DMS 273 (cell line): ENCODE results near the gene OSGEP.
A peak's percentile ranks its signal among the peaks of the same experiment; 100 is the strongest.

Source experiments
- DNase-seq: peaks from one replicate; lab custom pipeline; 2025; ENCODE audit not compliant: unreplicated experiment; lab: John Stamatoyannopoulos, UW

The OSGEP gene

DNA sequence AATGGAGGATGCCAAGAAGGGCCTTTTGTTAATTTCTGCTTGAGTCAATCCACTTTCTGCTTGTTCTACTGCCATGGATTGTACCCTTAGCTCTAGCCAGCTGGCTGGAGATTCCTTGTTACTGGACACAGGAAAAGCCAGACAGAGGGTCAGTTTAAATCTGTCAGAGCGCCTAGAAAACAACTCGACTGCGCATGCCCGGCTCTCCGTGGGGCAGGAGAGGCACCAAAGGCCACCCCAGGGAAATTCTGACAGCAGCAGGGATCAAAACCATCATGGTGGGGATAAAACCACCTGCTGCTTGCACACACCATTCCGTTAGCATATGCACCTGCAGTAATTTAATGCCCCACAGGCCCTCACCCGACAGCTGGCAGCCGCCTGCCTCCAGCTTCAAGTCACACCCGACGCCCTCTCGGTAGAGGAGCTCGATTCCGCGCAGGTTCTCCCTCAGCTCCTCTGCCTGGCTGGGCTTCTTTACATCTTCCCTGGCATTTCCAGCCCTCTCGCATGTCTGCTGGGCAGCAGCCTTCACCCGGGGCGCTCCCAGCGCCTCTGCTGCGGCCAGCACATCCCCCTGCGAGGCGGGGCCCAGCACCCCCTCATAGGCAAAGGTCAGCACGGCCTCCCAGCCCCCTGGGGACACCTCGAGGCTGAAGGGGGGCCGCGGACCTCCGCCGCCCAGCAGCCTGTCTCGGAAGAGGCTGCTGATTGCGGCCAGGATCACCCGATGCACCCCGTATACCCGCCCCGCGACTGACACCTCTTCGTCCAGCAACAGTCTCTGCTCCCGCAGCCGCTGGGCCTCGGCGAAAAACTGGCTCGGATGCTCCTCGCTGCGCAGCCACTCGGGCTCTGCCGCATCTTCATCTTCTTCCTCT is 19.7 kb downstream of the OSGEP start:
- DNase-seq = peak; percentile 59

DNA sequence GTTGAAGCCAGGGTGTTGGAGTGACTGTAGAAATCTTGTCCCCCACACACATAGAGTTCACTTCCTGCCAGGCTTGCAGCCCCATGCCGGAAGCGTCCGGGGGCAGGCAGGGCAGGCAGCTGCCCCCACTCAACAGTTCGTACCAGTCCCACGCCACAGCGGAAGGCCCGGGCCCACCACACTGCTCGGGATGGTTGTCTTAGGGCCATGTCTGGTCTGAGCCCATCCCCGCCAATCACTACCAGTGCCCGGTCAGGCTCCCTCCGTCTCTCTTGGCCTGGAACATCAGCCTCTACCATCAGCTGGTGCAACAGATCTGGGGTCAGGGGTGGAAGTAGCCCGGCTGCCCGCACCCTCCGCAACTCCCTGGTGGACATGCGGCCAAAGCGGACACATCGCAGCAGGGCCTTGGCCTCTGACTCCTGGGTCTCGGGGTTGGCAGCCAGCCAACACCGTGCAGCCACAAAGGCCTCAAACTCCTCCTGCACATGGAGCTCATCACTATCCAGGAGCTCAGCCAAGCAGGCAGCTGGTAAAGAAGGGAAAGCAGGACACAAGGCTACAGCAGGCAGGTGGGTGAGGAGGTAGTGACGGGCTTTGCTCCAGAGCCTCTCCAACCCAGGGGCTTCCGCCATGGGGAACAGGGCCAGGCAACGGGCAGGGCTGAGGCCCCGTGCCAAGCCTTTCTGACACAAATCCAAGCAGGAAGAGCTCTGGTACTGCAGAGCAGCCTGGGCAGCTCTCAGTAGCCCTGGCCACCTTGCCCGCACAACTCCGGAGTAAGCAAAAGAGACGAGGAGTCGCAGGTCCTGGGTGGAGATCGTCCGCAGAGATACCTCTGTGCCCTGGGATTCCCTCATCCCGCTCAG is 24.6 kb downstream of the OSGEP start:
- DNase-seq = peak; percentile 51

GRCh38 chr14:20428802-20429201 is 25.8 kb downstream of the OSGEP start:
- DNase-seq = no peak

GRCh38 chr14:20428010-20428365 is 26.6 kb downstream of the OSGEP start:
- DNase-seq = no peak

- no peak for DNase-seq
Observed at GRCh38 chr14:20427231-20428009, 27.2 kb downstream of the OSGEP start.

DNA sequence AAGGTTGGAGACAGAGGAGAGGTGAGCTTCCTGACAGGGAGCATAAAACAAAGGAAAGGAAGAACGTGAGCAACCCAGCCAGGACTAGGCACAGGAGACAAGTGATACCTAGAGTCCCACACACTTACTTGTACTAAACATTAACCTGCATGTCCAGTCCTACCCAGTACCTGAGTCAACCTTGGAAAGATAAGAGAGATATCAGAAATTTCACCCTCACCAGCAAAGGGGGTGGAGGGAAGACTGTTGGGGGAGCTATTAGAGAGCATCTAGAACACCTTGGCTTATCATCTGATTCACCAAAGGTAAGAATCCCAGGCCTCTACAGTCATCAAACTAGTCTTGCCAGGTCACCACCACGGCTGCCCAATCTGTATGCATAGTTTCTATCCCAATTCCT is 29.8 kb downstream of the OSGEP start:
- DNase-seq = no peak

DNA sequence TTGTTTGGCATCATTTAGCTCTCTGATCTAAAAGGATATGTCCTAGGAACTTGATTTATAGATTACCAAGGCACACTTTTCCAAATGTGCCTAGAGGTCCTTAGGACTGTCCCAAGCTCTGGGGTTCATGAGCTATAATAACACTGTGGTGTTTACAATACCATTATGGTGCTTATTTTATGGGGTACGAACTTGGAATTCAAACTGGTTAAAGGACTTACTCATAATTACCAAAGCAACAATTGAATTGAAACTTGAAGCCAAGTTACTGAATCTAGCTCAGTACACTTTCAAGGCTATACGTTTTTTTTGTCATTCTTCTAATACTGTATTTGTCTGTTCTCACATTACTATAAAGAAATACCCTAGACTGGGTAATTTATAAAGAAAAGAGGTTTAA is 31.7 kb downstream of the OSGEP start:
- DNase-seq = no peak

DNA sequence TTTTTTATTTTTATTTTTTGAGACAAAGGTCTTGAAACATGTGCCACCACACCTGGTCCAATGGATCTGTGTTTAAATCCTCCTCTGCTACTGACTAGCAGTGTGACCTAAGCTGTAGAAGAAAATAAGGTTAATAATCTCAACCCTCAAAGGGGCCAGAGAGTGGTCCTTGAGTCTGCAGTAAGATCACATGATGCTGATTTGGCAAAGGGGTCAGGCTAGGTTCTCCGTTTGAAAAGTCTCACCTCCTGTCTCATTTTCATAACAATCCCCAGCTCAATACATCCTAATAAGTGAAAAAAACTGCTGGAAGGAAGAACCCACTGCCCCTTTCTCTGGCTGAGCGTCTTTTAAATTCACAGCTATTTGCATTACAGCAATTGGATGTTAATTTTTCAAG is 33.3 kb downstream of the OSGEP start:
- DNase-seq = no peak

DNA sequence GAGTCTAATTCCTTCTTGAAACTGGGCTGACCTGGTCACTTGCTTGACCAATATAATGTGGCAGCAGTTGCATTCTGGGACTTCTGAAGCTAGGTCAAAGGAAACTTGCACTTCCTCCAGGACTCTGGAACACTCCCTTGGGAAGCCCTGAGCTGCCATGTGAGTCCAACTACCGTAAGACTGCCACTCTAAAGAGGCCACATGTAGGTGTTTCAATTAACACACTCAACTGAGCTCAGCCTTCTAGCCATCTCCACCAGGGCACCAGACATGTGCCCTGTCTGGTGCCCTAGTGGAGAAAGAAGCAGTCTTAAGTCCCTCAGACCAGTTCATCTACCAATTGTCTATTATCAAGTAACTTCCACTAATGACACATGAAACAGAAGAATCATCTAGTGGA is 35.2 kb downstream of the OSGEP start:
- DNase-seq = no peak

DNA sequence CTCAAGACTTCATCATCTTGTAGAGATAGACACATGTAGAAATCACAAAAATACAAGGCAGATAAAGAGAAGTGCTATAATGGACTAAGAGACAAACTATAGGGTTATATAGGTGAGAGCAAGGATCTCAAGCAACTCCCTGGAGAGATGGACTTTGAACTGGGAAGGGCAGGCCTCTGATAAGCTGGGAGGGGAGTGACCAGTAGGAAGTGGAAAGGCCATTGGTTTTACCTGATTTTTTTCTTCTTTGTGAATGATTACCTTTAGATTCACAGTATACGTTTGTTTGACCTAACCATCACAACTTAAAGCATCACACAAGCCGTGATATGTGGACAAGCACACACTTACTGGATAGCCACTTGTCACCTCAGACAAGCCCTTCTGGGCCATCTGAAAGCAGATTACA is 36.1 kb downstream of the OSGEP start:
- no peak for DNase-seq

DNA sequence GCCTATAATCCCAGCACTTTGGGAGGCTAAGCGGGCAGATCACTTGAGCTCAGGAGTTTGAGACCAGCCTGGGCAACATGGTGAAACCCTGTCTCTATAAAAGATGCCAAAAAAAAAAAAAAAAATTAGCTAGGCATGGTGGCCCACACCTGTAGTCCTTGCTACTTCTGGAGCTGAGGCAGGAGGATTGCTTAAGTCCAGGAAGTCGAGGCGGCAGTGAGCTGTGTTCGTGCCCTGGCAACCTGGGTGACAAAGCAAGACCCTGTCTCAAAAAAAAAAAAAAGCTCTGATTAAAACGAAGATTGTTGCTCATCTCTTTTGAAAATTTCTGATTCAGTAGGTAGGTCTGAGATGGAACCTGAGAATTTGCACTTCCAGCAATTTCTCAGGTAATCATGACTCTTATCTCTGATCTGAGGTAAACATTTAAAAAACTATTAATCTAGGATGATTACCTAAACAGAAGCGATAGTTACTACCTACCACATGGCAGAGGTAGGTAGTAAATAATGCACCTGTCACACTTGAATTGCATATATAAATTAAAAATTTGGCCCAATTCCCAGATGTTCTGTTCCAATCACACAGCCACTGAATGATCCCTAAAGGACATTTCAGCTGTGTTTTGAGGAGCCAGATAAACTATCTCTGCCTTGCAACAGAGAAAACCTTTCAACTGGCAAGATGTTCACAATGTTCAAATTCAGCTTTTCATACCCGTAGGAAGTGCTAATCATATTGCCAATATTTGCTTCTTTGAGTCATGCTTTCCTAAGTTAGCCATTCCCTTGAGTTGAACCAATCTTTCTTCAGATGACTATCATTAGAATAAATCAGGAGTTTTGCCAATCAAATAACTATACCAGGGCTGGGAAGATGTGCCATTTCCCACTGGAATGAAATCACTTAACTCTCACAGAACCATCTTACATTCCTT is 37.1 kb downstream of the OSGEP start:
- DNase-seq = no peak

- DNase-seq = no peak
Observed at GRCh38 chr14:20416223-20416622, 38.4 kb downstream of the OSGEP start.

DNA sequence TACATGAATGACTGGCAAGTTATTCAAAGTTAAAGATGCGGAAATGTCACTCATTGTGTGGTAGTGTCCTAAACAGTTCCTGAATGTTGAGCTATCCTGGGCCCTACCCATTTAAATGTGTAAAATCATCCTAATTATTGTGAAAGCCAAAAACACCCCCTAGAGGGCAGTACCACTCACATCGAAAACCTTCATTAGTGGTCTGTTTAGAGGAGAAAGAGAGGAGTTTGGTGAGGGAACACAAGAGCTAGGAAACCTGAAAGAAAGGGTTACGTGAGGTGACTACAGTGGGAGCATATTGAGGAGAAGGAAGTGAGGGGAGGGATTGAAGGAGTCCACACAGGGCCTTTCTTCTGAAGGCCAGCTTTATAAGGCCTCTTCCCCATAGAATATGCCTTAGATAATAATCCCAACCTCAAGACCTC is 38.8 kb downstream of the OSGEP start:
- DNase-seq = peak; percentile 81

GRCh38 chr14:20413744-20414082 is 40.9 kb downstream of the OSGEP start:
- DNase-seq = peak; percentile 49

DNA sequence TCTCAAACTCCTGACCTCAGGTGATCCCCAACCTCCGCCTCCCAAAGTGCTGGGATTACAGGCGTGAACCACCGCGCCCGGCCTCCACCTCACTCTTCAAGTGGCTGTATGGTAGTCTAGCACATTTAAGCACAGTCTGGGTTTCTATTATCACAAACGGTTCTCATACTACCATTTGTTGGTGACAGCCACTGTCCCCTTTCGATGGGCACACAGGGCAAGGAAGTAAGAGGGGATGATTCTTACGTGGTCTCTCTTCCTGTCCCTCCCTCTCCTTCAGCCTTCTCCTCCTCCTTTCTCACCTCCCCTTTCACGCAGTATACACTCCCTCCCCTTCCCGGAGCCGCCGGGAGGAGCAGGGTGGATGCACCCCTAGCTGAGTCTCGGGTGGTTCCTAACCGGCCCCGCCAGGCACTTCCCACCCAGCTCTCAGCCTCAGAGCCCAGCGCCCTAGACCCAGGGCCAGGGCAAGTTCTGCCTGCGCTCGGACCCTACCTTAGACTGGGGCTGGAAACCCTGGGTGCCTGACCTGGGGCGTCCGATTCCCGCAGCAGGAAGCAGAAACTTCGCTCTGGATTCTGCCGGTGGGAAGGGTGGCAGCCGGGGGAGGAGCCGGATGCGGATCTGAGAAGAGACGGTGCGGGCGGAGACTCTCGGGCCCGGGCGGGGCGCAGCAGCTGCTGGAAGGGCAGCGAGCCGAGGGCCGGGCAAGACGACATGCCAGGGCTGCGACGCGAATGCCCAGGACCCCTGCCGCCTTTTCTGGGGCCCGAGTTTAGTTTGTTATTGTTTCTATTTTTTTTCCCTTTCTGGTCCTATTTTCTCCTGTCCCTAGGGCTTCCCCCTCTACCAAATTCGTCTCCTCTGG is 41.5 kb downstream of the OSGEP start, which contains the start of gene TEP1:
TEP1 (minus strand) TSS at position 626 of the 868 bp plus-strand sequence. CDS start 5,062 bp downstream, outside the sequence.
- peak; percentile 93 for DNase-seq

DNA sequence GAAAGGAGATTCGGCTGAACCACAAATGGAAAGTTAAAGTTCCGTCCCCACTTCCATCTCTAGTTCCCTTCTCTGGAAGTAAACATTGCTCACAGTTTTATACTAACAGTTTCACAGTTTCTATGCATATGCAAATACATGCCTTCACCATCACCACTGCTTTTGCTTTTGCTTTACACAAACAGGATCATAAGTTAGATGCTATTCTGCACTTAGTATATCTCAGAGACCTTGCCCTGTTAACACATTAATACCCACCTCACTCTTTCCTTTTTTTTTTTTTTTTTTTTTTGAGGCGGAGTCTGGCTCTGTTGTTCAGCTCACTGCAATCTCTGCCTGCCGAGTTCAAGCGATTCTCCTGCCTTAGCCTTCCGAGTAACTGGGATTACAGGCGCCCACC is 42.2 kb downstream of the OSGEP start:
- no peak for DNase-seq

DNA sequence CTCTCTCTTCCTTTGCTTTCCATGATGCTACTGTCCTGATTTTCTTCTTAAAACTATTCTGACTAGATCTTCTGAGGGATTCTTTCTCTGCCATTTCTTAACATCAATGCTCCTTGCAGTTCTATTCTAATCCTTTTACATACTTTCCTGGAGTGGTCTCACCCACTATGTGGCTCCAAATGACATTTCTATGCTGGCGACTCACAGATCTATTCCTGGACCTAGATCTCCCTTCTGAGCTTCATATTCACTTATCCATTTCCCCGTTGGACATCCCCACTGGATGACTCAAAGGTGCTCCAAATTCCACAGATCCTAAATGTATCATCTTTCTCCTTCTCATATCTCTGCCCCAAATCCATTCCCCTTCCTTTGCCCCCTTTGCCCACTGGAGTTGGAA is 45.4 kb downstream of the OSGEP start:
- DNase-seq = no peak

GRCh38 chr14:20403521-20403920 is 51.1 kb downstream of the OSGEP start:
- no peak for DNase-seq

DNA sequence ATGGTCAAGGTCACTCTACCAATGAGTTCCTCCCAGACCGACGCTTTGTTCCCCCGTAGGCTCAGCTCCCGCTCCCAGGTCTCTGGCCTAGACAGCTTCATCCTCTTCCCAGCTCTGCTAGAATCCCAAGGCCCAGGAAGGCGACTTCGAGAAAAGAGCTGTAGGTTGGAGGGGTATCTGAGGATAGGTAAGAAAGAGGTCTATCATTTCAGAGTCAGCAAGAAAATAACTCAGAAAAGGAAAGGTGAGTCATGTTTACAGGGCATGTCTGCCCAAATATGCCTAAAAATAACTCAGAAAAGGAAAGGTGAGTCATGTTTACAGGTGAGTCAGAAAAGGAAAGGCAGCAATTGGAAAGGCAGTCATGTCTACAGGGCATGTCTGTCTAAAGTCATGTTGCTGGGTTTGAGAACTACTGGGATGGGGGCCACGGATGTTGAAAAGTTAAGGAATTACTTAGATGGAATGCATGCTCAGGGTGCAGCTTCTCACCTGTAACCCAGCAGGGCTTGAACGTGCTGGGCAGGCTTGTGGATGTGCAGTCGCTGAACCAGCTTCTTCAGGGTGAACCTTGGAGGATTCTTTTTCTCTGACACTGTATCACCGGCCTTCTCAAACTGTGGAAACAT is 53.5 kb downstream of the OSGEP start:
- DNase-seq = no peak
